ENCODE measurements around the gene COMMD3.
"Not testable (repeated sequence)": the region's sequence is repeated elsewhere in the genome, so short reads cannot be mapped to it uniquely, and the experiment has no call there.

COMMD3 gene

GRCh38 chr10:22316286-22317075 lies at the start of gene COMMD3:
TSS of gene COMMD3 (plus strand) at chr10:22316388. CDS start at chr10:22316418, 30 bp downstream.
- DNase-seq: peak; percentile 81

GRCh38 chr10:22268503-22268902 lies 47.7 kb upstream of the COMMD3 start:
- DNase-seq: no peak

GRCh38 chr10:22271786-22272185 lies 44.4 kb upstream of the COMMD3 start:
- DNase-seq: no peak

GRCh38 chr10:22278441-22278782 lies 37.8 kb upstream of the COMMD3 start:
- DNase-seq: no peak

GRCh38 chr10:22280078-22280477 lies 36.1 kb upstream of the COMMD3 start:
- no peak for DNase-seq

GRCh38 chr10:22285130-22285529 lies 31.1 kb upstream of the COMMD3 start:
- no peak for DNase-seq

- DNase-seq: no peak
Observed at GRCh38 chr10:22293747-22294404, 22.3 kb upstream of the COMMD3 start.

- DNase-seq: no peak
Observed at GRCh38 chr10:22294694-22295093, 21.5 kb upstream of the COMMD3 start.

GRCh38 chr10:22301193-22301592 lies 15.0 kb upstream of the COMMD3 start:
- DNase-seq: no peak

- no peak for DNase-seq
Observed at GRCh38 chr10:22303461-22303860, 12.7 kb upstream of the COMMD3 start.

- DNase-seq: no peak
Observed at GRCh38 chr10:22305721-22306120, 10.5 kb upstream of the COMMD3 start.

GRCh38 chr10:22308390-22308789 lies 7.8 kb upstream of the COMMD3 start:
- no peak for DNase-seq

- DNase-seq: no peak
Observed at GRCh38 chr10:22309180-22310000, 6.8 kb upstream of the COMMD3 start.

- not testable (repeated sequence) for DNase-seq
Observed at GRCh38 chr10:22310012-22310411, 6.2 kb upstream of the COMMD3 start.

GRCh38 chr10:22310928-22311327 lies 5.3 kb upstream of the COMMD3 start:
- no peak for DNase-seq

- no peak for DNase-seq
Observed at GRCh38 chr10:22314852-22315251, 1.3 kb upstream of the COMMD3 start.

- DNase-seq: no peak
Observed at GRCh38 chr10:22315455-22316285, 518 bp upstream of the COMMD3 start.

GRCh38 chr10:22317076-22317370 lies 835 bp downstream of the COMMD3 start:
- DNase-seq: no peak

GRCh38 chr10:22317771-22318565 lies 1.8 kb downstream of the COMMD3 start:
- no peak for DNase-seq

GRCh38 chr10:22318772-22319171 lies 2.6 kb downstream of the COMMD3 start:
- no peak for DNase-seq

- no peak for DNase-seq
Observed at GRCh38 chr10:22319547-22319979, 3.4 kb downstream of the COMMD3 start.

GRCh38 chr10:22319980-22320558 lies 3.9 kb downstream of the COMMD3 start:
- no peak for DNase-seq
